ENCODE data around the gene GPR132. TPM values are rescaled to one million over a fixed set of nuclear protein-coding genes. Genes with fewer than 3 reads are reported as not detected.
A peak's percentile ranks its signal among the peaks of the same experiment; 100 is the strongest.

The GPR132 gene
- total and polyA plus RNA-seq, 10 of the 15 experiments (the other 5 are each of a cell fraction or from before 2014, with no cell fraction given) = 1.9 to 49.3 (median 20.4) TPM

GRCh38 chr14:105067140-105067968 is 2.1 kb upstream of the GPR132 start (continued):
- TF ChIP-seq, protein P1, sequence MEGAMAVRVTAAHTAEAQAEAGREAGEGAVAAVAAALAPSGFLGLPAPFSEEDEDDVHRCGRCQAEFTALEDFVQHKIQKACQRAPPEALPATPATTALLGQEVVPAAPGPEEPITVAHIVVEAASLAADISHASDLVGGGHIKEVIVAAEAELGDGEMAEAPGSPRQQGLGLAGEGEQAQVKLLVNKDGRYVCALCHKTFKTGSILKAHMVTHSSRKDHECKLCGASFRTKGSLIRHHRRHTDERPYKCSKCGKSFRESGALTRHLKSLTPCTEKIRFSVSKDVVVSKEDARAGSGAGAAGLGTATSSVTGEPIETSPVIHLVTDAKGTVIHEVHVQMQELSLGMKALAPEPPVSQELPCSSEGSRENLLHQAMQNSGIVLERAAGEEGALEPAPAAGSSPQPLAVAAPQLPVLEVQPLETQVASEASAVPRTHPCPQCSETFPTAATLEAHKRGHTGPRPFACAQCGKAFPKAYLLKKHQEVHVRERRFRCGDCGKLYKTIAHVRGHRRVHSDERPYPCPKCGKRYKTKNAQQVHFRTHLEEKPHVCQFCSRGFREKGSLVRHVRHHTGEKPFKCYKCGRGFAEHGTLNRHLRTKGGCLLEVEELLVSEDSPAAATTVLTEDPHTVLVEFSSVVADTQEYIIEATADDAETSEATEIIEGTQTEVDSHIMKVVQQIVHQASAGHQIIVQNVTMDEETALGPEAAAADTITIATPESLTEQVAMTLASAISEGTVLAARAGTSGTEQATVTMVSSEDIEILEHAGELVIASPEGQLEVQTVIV (IDR thresholded peaks at IDR 0.05; ENCODE audit: borderline replicate concordance, partially characterized antibody) = no peak
- TF ChIP-seq RAD51 (IDR thresholded peaks at IDR 0.05) = peak; percentile 84
- TF ChIP-seq CBX3 (IDR thresholded peaks at IDR 0.05; ENCODE audit: borderline replicate concordance, low read depth) = no peak
- peak; percentile 17 for TF ChIP-seq RELA (IDR thresholded peaks at IDR 0.05; ENCODE audit: borderline replicate concordance, partially characterized antibody)
- no peak for TF ChIP-seq ASH2L (IDR thresholded peaks at IDR 0.05; ENCODE audit: borderline replicate concordance, low read depth)
- no peak for TF ChIP-seq RCOR1 (conservative IDR thresholded peaks at IDR 0.05; ENCODE audit: low read depth, low read length)
- no peak for TF ChIP-seq ESRRA (IDR thresholded peaks at IDR 0.05; ENCODE audit: low read length)
- no peak for TF ChIP-seq RBBP5 (conservative IDR thresholded peaks at IDR 0.05)
- no peak for TF ChIP-seq ZBED1 (IDR thresholded peaks at IDR 0.05; ENCODE audit: borderline replicate concordance)
- TF ChIP-seq REST (IDR thresholded peaks at IDR 0.05; ENCODE audit: low read depth, low read length) = no peak
- 0 out of 2 replicates have a peak, but pooled peaks have one; percentile 26 for TF ChIP-seq BCL11A (IDR thresholded peaks at IDR 0.05; ENCODE audit: low read depth, low read length)
- TF ChIP-seq PML (IDR thresholded peaks at IDR 0.05; ENCODE audit: low read length) = no peak
- TF ChIP-seq NR2C2 (IDR thresholded peaks at IDR 0.05; ENCODE audit: borderline replicate concordance, control insufficient read depth, insufficient read length, low read depth) = no peak
- TF ChIP-seq DPF2 (IDR thresholded peaks at IDR 0.05) = no peak
- 0 out of 2 replicates have a peak, but pooled peaks have one; percentile 37 for TF ChIP-seq CBFB (IDR thresholded peaks at IDR 0.05; ENCODE audit: low read depth)
- no peak for TF ChIP-seq ZNF592 (IDR thresholded peaks at IDR 0.05)
